Measurements from ENCODE around the gene BIRC7.

The BIRC7 gene, protein sequence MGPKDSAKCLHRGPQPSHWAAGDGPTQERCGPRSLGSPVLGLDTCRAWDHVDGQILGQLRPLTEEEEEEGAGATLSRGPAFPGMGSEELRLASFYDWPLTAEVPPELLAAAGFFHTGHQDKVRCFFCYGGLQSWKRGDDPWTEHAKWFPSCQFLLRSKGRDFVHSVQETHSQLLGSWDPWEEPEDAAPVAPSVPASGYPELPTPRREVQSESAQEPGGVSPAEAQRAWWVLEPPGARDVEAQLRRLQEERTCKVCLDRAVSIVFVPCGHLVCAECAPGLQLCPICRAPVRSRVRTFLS

DNA sequence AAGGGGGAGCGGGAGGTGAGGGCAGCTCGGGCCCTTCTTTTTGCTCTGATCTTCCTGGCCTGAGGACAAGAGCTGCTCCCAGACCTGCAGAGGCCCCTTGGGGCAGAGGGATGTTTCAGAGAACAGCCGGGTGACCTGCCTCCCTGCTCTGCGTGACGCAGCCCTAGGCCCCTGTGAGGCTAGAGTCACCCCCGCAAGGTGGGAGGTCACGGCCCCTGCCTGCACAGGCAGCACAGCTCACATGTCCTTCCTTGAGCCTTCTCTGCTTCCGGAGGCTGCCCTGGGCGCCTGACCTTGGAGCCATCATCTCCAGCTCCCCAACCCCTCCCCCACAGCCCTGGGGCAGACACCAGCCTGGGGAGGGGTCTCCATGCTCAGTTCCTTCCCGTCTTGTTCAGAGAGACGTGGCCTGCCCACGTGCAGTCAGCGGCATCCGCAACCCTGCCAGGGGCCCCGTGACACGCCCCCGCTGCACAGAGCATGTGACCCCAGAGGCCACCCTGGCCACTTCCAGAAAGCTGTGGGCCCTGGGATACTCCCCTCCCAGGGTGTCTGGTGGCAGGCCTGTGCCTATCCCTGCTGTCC lies at the start of gene BIRC7:
Gene BIRC7, plus strand, starts transcription at position 507 of the 585 bp plus-strand sequence. CDS start 192 bp downstream, outside the sequence.
- TF ChIP-seq, protein P1, sequence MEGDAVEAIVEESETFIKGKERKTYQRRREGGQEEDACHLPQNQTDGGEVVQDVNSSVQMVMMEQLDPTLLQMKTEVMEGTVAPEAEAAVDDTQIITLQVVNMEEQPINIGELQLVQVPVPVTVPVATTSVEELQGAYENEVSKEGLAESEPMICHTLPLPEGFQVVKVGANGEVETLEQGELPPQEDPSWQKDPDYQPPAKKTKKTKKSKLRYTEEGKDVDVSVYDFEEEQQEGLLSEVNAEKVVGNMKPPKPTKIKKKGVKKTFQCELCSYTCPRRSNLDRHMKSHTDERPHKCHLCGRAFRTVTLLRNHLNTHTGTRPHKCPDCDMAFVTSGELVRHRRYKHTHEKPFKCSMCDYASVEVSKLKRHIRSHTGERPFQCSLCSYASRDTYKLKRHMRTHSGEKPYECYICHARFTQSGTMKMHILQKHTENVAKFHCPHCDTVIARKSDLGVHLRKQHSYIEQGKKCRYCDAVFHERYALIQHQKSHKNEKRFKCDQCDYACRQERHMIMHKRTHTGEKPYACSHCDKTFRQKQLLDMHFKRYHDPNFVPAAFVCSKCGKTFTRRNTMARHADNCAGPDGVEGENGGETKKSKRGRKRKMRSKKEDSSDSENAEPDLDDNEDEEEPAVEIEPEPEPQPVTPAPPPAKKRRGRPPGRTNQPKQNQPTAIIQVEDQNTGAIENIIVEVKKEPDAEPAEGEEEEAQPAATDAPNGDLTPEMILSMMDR (IDR thresholded peaks at IDR 0.05; ENCODE audit: insufficient read depth, missing control alignments): no peak
- FAIRE-seq (no peak), DNase-seq (ENCODE audit: insufficient read length, low spot score) (no peak)

DNA sequence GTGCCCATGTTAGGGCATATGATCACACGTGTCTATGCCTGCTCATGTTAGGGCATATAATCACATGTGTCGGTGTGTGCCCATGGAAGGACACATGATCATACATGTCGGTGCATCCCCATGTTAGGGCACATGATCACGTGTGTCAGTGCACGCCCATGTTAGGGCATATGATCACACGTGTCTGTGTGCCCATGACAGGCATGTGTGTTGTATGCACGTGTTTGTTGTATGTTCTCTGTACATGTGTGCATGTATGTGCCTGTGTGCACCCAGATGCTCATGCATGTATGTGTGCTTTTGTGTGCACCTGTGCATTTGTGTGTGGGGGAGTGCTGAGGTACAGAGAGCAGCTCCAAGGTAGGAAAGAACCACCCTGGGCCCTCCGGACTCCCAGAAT lies 49.6 kb upstream of the BIRC7 start:
- FAIRE-seq (no peak), DNase-seq (ENCODE audit: insufficient read length, low spot score) (no peak)
- TF ChIP-seq, protein P1 (IDR thresholded peaks at IDR 0.05; ENCODE audit: insufficient read depth, missing control alignments): no peak

DNA sequence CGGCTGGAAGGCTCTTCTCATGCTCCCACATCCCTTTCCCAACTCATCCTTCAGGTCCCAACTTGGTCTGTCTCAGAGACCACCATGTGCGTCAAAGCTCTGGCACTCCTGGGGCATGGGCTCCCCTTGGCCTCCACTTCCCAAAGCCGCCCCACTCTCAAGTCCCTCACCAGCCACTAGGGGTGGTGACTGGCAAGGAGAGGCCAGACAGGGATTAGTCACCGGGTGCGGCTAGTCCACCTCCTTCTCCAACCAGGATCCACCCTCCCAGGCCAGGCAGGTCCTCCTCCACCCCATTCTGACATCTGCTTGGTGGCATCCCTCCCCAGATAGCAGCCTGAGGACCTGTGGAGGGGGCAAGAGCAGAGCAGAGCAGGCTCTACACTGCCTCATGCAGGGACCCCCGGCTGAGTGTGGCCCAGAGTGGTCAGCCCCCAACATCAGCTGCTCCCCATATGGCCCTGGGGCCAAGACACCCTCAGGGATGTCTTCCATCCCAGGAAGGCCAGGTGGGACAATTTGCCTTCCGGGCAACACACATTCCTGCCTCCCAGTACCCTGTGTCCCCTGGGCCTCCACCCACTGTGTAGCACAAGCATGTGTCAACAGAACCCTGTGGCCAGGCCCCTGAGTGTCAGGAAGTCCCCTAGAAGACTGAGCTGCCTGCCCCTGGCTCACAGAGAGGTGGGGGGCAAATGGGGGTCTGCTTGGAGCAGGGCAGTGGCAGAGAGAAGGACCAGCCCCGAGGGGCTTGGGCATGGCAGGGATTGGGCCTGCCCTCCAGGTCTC lies 49.0 kb upstream of the BIRC7 start:
- DNase-seq (ENCODE audit: insufficient read length, low spot score): no peak
- FAIRE-seq: no peak
- TF ChIP-seq, protein P1 (IDR thresholded peaks at IDR 0.05; ENCODE audit: insufficient read depth, missing control alignments): no peak

DNA sequence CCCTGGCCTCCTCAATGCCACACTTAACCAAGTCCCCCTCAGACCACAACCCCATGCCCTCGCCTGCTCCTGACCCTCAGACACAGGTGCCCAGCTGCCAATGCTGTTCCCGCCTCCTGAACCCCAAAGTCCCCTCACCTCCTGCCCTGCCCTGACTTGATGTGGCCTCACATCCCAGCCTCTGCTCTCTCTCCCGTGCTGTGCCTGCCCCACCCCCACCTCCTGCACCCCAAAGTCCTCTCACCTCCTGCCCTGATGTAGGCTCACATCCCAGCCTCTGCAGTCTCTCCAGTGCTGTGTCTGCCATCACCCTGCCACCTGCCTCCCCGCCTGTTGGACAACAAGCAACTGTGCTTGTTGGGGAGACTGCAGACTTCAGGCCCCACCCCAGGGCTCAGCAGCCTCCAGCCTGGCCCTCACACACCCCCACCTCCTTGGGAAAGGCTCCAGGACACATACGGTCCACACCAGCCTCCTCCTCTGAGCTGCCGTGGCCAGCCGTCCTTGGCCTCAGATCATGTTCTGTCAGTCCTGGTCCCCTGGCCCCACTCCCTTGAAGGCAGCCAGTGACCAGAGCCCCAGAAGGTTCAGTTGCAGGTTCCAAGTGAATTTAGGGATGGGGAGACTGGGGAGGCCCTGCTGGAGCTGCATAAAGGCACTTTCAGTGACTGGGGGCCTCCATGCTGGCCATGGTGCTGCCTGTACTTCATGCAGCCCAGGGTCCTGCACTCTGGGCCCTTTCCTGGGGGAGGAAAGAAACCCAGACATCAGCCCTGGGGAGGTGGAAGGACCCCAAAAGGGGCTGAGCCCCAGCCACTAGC lies 48.2 kb upstream of the BIRC7 start:
- FAIRE-seq (no peak), DNase-seq (ENCODE audit: insufficient read length, low spot score) (no peak)
- TF ChIP-seq, protein P1 (IDR thresholded peaks at IDR 0.05; ENCODE audit: insufficient read depth, missing control alignments): no peak

DNA sequence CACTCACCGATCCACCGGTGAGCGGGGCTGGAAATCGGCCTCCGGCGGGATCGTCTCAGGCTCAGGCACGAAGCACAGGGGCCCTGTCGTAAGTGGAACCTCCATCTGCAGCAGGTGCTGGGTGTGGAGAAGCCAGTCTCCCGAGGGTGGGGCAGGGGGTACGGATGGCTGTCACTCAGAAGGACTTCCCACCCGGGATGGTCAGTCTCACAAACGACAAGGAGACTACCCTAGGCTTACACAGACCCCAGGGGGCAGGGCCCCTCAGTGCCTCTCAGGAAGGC lies 47.6 kb upstream of the BIRC7 start:
- TF ChIP-seq, protein P1 (IDR thresholded peaks at IDR 0.05; ENCODE audit: insufficient read depth, missing control alignments): no peak
- no peak for FAIRE-seq

DNA sequence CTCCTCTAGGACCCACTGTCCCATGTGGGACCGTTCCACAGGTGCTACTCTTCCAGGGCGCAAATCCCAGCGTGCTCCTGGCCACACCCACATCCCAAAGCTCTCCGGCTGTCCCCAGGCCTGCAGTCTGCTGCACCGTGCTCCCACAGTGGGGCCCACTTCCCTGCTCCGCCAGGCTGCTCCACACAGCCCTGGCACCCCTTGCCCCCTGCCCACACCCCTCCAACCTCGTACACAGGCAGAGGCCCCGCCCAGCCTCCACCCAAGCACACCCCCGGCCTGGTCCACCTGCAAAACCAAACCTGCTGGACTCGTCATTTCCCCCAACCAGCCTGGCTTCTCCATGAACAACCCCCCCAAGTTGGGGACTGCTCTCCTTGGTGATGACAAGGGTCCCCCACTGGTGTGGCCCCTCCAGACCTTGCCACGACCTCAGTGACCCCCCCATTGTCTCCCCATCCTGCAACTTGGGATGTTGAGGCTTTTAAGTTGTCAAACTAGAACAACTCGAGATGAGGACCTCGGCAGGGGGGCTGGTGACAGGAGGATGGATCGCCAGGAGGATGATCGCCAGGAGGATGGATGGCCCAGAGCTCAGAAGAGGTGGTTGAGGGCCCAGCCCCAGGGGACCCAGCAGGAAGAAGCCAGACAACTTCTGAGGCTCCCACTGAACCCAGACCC lies 46.9 kb upstream of the BIRC7 start:
- DNase-seq (ENCODE audit: insufficient read length, low spot score) (no peak), FAIRE-seq (no peak)
- TF ChIP-seq, protein P1 (IDR thresholded peaks at IDR 0.05; ENCODE audit: insufficient read depth, missing control alignments): no peak

More for the DNA sequence above, 47.6 kb upstream of the BIRC7 start:
- no peak for DNase-seq (ENCODE audit: insufficient read length, low spot score)
